Nephron progenitor cell (in vitro differentiated cells): ENCODE data around the gene SMARCD1.

Source experiments
- DNase-seq: peaks from one replicate; pipeline ENCODE4 v3.0.0; 2021
- H3K27ac Mint-ChIP-seq: 2 replicates; pipeline ENCODE4 v1.8.0; 2021; ENCODE audit warnings: mild to moderate bottlenecking, moderate library complexity, mixed read lengths
- H3K27me3 Mint-ChIP-seq: 2 replicates; pipeline ENCODE4 v1.8.0; 2021; ENCODE audit warnings: mild to moderate bottlenecking, low read depth, mixed read lengths; ENCODE audit not compliant: poor library complexity
- H3K36me3 Mint-ChIP-seq: 2 replicates; pipeline ENCODE4 v1.8.0; 2021; ENCODE audit warnings: low read depth, mixed read lengths
- H3K4me1 Mint-ChIP-seq: 2 replicates; pipeline ENCODE4 v1.8.0; 2021; ENCODE audit warnings: mixed read lengths
- H3K4me3 Mint-ChIP-seq: 2 replicates; pipeline ENCODE4 v1.8.0; 2021; ENCODE audit warnings: mild to moderate bottlenecking, moderate library complexity, mixed read lengths
- H3K9me3 Mint-ChIP-seq: 2 replicates; pipeline ENCODE4 v1.8.0; 2021; ENCODE audit warnings: mild to moderate bottlenecking, moderate library complexity, mixed read lengths
- CTCF ChIP-seq: fragments of 200-600 bp; sonication (generic); IDR thresholded peaks from 2 replicates; pipeline ENCODE4 v1.5.0; 2021; ENCODE audit warnings: antibody characterized with exemption

The SMARCD1 gene

GRCh38 chr12:50041962-50042361 lies 43.2 kb upstream of the SMARCD1 start:
- no peak overlapping the region for H3K4me3 Mint-ChIP-seq
- H3K27ac Mint-ChIP-seq, result no peak overlapping the region
- H3K27me3 Mint-ChIP-seq, result peaks cover 17% of the 10 kb centered on the region
- no peak for TF ChIP-seq CTCF
- H3K9me3 Mint-ChIP-seq, result no peaks in the 10 kb centered on the region
- no peak for DNase-seq
- peaks cover 36% of the 10 kb centered on the region for H3K4me1 Mint-ChIP-seq
- H3K36me3 Mint-ChIP-seq, result no peaks in the 10 kb centered on the region

GRCh38 chr12:50042693-50043092 lies 42.4 kb upstream of the SMARCD1 start:
- H3K36me3 Mint-ChIP-seq, result no peaks in the 10 kb centered on the region
- H3K27ac Mint-ChIP-seq, result no peak overlapping the region
- H3K4me3 Mint-ChIP-seq, result no peak overlapping the region
- no peak for DNase-seq
- no peaks in the 10 kb centered on the region for H3K9me3 Mint-ChIP-seq
- TF ChIP-seq CTCF, result no peak
- peaks cover 13% of the 10 kb centered on the region for H3K27me3 Mint-ChIP-seq
- peaks cover 36% of the 10 kb centered on the region for H3K4me1 Mint-ChIP-seq

GRCh38 chr12:50043308-50043707 lies 41.8 kb upstream of the SMARCD1 start:
- DNase-seq, result no peak
- no peak for TF ChIP-seq CTCF
- no peaks in the 10 kb centered on the region for H3K9me3 Mint-ChIP-seq
- peaks cover 36% of the 10 kb centered on the region for H3K4me1 Mint-ChIP-seq
- H3K4me3 Mint-ChIP-seq, result no peak overlapping the region
- H3K27ac Mint-ChIP-seq, result no peak overlapping the region
- peaks cover 7% of the 10 kb centered on the region for H3K27me3 Mint-ChIP-seq
- no peaks in the 10 kb centered on the region for H3K36me3 Mint-ChIP-seq

GRCh38 chr12:50043854-50044253 lies 41.3 kb upstream of the SMARCD1 start:
- H3K27me3 Mint-ChIP-seq, result peaks cover 6% of the 10 kb centered on the region
- no peaks in the 10 kb centered on the region for H3K9me3 Mint-ChIP-seq
- H3K4me3 Mint-ChIP-seq, result no peak overlapping the region
- TF ChIP-seq CTCF, result no peak
- no peak overlapping the region for H3K27ac Mint-ChIP-seq
- H3K36me3 Mint-ChIP-seq, result no peaks in the 10 kb centered on the region
- no peak for DNase-seq
- H3K4me1 Mint-ChIP-seq, result peaks cover 36% of the 10 kb centered on the region

- Mint-ChIP-seq H3K4me3 (no peak overlapping the region), H3K27ac (no peak overlapping the region), H3K27me3 (peaks cover 21% of the 10 kb centered on the region), H3K36me3 (no peaks in the 10 kb centered on the region), H3K9me3 (no peaks in the 10 kb centered on the region), H3K4me1 (peaks cover 18% of the 10 kb centered on the region)
- no peak for DNase-seq
- no peak for TF ChIP-seq CTCF
Observed at GRCh38 chr12:50047693-50048250, 37.4 kb upstream of the SMARCD1 start.

GRCh38 chr12:50049254-50050118 lies 35.7 kb upstream of the SMARCD1 start:
- Mint-ChIP-seq H3K4me1 (peaks cover 17% of the 10 kb centered on the region), H3K4me3 (no peak overlapping the region), H3K27ac (no peak overlapping the region), H3K36me3 (no peaks in the 10 kb centered on the region), H3K9me3 (no peaks in the 10 kb centered on the region), H3K27me3 (peaks cover 31% of the 10 kb centered on the region)
- TF ChIP-seq CTCF, result no peak
- no peak for DNase-seq
